CD8-positive, alpha-beta memory T cell (primary cell): ENCODE data around the gene TMA7B. TPM values are rescaled to one million over a fixed set of nuclear protein-coding genes. Genes with fewer than 3 reads are reported as not detected.

Experiments used
- CTCF ChIA-PET: fragments of 350-600 bp; sonication (Branson Sonifier 250); formaldehyde crosslinking; loops from one replicate; lab custom pipeline; 2021; ENCODE audit warnings: antibody characterized with exemption; lab: Charles Lee
- POLR2A ChIA-PET: fragments of 350-600 bp; sonication (Branson Sonifier 250); formaldehyde crosslinking; loops from one replicate; lab custom pipeline; 2021; ENCODE audit warnings: antibody characterized with exemption; lab: Charles Lee
- DNase-seq, 5 donors: peaks; one replicate each; pipeline versions ENCODE4 v3.0.0 to v3.0.0-alpha.2; 2020 to 2022; ENCODE audit warnings: mixed read lengths in 1 of 5
- H3K27ac ChIP-seq: one replicate; pipeline ENCODE4 v1.7.0; 2013; ENCODE audit warnings: low read depth, mild to moderate bottlenecking, low read length, moderate library complexity
- H3K27me3 ChIP-seq: 2 replicates; pipeline ENCODE4 v1.7.0; 2013; ENCODE audit warnings: low read length, mild to moderate bottlenecking; ENCODE audit not compliant: insufficient read depth, poor library complexity, severe bottlenecking
- H3K36me3 ChIP-seq: 2 replicates; pipeline ENCODE4 v1.7.0; 2013; ENCODE audit warnings: mild to moderate bottlenecking, low read length, moderate library complexity; ENCODE audit not compliant: insufficient read depth
- H3K4me1 ChIP-seq: 2 replicates; pipeline ENCODE4 v1.7.0; 2013; ENCODE audit warnings: mild to moderate bottlenecking, low read length, moderate library complexity; ENCODE audit not compliant: insufficient read depth
- H3K4me3 ChIP-seq: 2 replicates; pipeline ENCODE4 v1.7.0; 2013; ENCODE audit warnings: mild to moderate bottlenecking, low read length
- H3K9me3 ChIP-seq: 2 replicates; pipeline ENCODE4 v1.7.0; 2013; ENCODE audit warnings: mild to moderate bottlenecking, low read length
- H3K27ac Mint-ChIP-seq, 8 donors: one replicate each; pipeline ENCODE4 v1.8.0; 2020 to 2021; ENCODE audit warnings: mixed read lengths in 8 of 8, mild to moderate bottlenecking in 6 of 8, inconsistent platforms in 3 of 8, moderate library complexity in 3 of 8
- H3K27me3 Mint-ChIP-seq, 2 donors: one replicate each; pipeline ENCODE4 v1.8.0; 2020 to 2021; ENCODE audit warnings: mixed read lengths in 2 of 2, mild to moderate bottlenecking in 1 of 2, moderate library complexity in 1 of 2
- H3K36me3 Mint-ChIP-seq, 3 donors: one replicate each; pipeline ENCODE4 v1.8.0; 2020 to 2021; ENCODE audit warnings: mixed read lengths in 3 of 3, inconsistent platforms in 1 of 3, mild to moderate bottlenecking in 1 of 3
- H3K4me1 Mint-ChIP-seq, 3 donors: one replicate each; pipeline ENCODE4 v1.8.0; 2020 to 2021; ENCODE audit warnings: mixed read lengths in 3 of 3, inconsistent platforms in 1 of 3, mild to moderate bottlenecking in 1 of 3
- H3K4me3 Mint-ChIP-seq, 7 donors: one replicate each; pipeline ENCODE4 v1.8.0; 2020 to 2021; ENCODE audit warnings: mixed read lengths in 7 of 7, mild to moderate bottlenecking in 6 of 7, moderate library complexity in 4 of 7, inconsistent platforms in 2 of 7
- H3K9me3 Mint-ChIP-seq, 5 donors: one replicate each; pipeline ENCODE4 v1.8.0; 2020 to 2022; ENCODE audit warnings: mixed read lengths in 5 of 5, mild to moderate bottlenecking in 3 of 5, moderate library complexity in 2 of 5, inconsistent platforms in 1 of 5
- polyA plus RNA-seq: library from polyadenylated mRNA; unstranded; fragments of 300-500 nt; fragmentation: Illumina TruSeq; gene quantifications from one replicate; pipeline ENCODE4 v1.2.3, GENCODE V29; 2021
- total RNA-seq, 2 experiments: library from RNA; stranded (reverse); gene quantifications; one replicate each; pipeline ENCODE4 v1.2.3, GENCODE V29; 2021

TMA7B gene
- total and polyA plus RNA-seq, 3 experiments from 2014 or later, result 1.4 to 3.0 (median 2.0) TPM

- CTCF ChIA-PET, result no interaction called here
- H3K27me3 ChIP-seq, result no peaks in the 10 kb centered on the region
- H3K9me3 Mint-ChIP-seq, result no peaks in the 10 kb centered on the region
- H3K27ac Mint-ChIP-seq, result no peak overlapping the region
- no peak overlapping the region for H3K4me3 ChIP-seq
- H3K27me3 Mint-ChIP-seq, result peaks cover 26 to 39% of the 10 kb centered on the region in 2 donors
- no peak overlapping the region for H3K4me3 Mint-ChIP-seq
- H3K36me3 Mint-ChIP-seq, result no peaks in the 10 kb centered on the region
- peaks cover under 1 to 6% (median under 1%) of the 10 kb centered on the region in 3 donors for H3K4me1 Mint-ChIP-seq
- H3K27ac ChIP-seq, result no peak overlapping the region
- POLR2A ChIA-PET, result no interaction called here
- DNase-seq, result no peak
- H3K9me3 ChIP-seq, result no peaks in the 10 kb centered on the region
- peaks cover 2% of the 10 kb centered on the region for H3K4me1 ChIP-seq
- H3K36me3 ChIP-seq, result no peaks in the 10 kb centered on the region
Observed at GRCh38 chr22:39999144-39999757, 39.1 kb downstream of the TMA7B start.

DNA sequence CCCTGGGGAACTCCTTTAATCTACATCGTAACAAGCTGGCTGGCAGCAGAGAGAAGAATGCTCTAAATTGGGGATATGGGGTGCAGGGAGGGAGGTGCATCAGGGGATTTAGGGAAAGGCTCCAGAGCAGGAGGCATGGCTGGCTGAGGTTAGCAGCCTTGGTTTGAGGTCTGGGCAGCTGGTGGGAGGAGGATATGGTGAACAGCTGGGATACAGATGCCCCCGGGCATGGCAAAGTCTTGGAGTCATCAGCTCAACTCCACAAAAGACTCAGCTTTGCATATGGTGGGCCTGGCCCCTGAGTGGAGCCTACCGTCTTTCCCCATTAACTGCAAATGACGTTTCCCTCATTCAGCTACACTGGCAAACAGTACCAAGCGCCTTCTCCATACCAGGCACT is 40.0 kb downstream of the TMA7B start:
- Mint-ChIP-seq H3K4me3 (no peak overlapping the region), H3K27ac (peak overlapping the region in 1 of 8 donors; percentile 61), H3K36me3 (no peaks in the 10 kb centered on the region), H3K27me3 (peaks cover 24 to 37% of the 10 kb centered on the region in 2 donors), H3K9me3 (no peaks in the 10 kb centered on the region), H3K4me1 (peaks cover 0 to 4% (median 0%) of the 10 kb centered on the region in 3 donors)
- no peak overlapping the region for H3K27ac ChIP-seq
- CTCF ChIA-PET, result interaction anchor here (1.3 kb wide), 1 partner anchor 25 kb away, joined by 3 read pairs; no protein-coding TSS in a partner anchor
- H3K4me1 ChIP-seq, result no peaks in the 10 kb centered on the region
- POLR2A ChIA-PET, result no interaction called here
- DNase-seq, result no peak
- no peaks in the 10 kb centered on the region for H3K9me3 ChIP-seq
- no peaks in the 10 kb centered on the region for H3K36me3 ChIP-seq
- H3K4me3 ChIP-seq, result no peak overlapping the region
- no peaks in the 10 kb centered on the region for H3K27me3 ChIP-seq

- Histone ChIP-seq H3K9me3 (no peaks in the 10 kb centered on the region), H3K4me3 (no peak overlapping the region), H3K27me3 (no peaks in the 10 kb centered on the region), H3K27ac (no peak overlapping the region), H3K36me3 (no peaks in the 10 kb centered on the region), H3K4me1 (no peaks in the 10 kb centered on the region)
- DNase-seq, result no peak
- H3K4me3 Mint-ChIP-seq, result no peak overlapping the region
- H3K36me3 Mint-ChIP-seq, result no peaks in the 10 kb centered on the region
- CTCF ChIA-PET, result interaction anchor here (1.3 kb wide), 1 partner anchor 24 kb away, joined by 3 read pairs; no protein-coding TSS in a partner anchor
- peaks cover 0 to under 1% (median 0%) of the 10 kb centered on the region in 3 donors for H3K4me1 Mint-ChIP-seq
- POLR2A ChIA-PET, result no interaction called here
- H3K27ac Mint-ChIP-seq, result peak overlapping the region in 1 of 8 donors; percentile 33
- no peaks in the 10 kb centered on the region for H3K9me3 Mint-ChIP-seq
- H3K27me3 Mint-ChIP-seq, result peaks cover 20 to 32% of the 10 kb centered on the region in 2 donors
Observed at GRCh38 chr22:40001106-40001505, 40.9 kb downstream of the TMA7B start.

GRCh38 chr22:40001800-40002577 is 41.8 kb downstream of the TMA7B start:
- no peaks in the 10 kb centered on the region for H3K36me3 ChIP-seq
- DNase-seq, result peak in 1 of 5 donors; percentile 12
- H3K27ac Mint-ChIP-seq, result no peak overlapping the region
- no peak overlapping the region for H3K4me3 Mint-ChIP-seq
- no peaks in the 10 kb centered on the region for H3K4me1 ChIP-seq
- no peaks in the 10 kb centered on the region for H3K9me3 ChIP-seq
- no peaks in the 10 kb centered on the region for H3K4me1 Mint-ChIP-seq
- no peak overlapping the region for H3K27ac ChIP-seq
- POLR2A ChIA-PET, result no interaction called here
- no peaks in the 10 kb centered on the region for H3K9me3 Mint-ChIP-seq
- H3K27me3 Mint-ChIP-seq, result peaks cover 11 to 31% of the 10 kb centered on the region in 2 donors
- CTCF ChIA-PET, result interaction anchor here (1.5 kb wide), 1 partner anchor 23 kb away, joined by 4 read pairs; no protein-coding TSS in a partner anchor
- H3K4me3 ChIP-seq, result no peak overlapping the region
- H3K27me3 ChIP-seq, result no peaks in the 10 kb centered on the region
- H3K36me3 Mint-ChIP-seq, result no peaks in the 10 kb centered on the region

- Histone ChIP-seq H3K4me3 (no peak overlapping the region), H3K9me3 (no peaks in the 10 kb centered on the region), H3K4me1 (no peaks in the 10 kb centered on the region), H3K36me3 (no peaks in the 10 kb centered on the region), H3K27ac (no peak overlapping the region), H3K27me3 (no peaks in the 10 kb centered on the region)
- no peaks in the 10 kb centered on the region for H3K9me3 Mint-ChIP-seq
- H3K4me1 Mint-ChIP-seq, result no peaks in the 10 kb centered on the region
- POLR2A ChIA-PET, result no interaction called here
- H3K27ac Mint-ChIP-seq, result no peak overlapping the region
- DNase-seq, result no peak
- H3K27me3 Mint-ChIP-seq, result peaks cover 9 to 26% of the 10 kb centered on the region in 2 donors
- H3K4me3 Mint-ChIP-seq, result no peak overlapping the region
- no peaks in the 10 kb centered on the region for H3K36me3 Mint-ChIP-seq
- CTCF ChIA-PET, result interaction anchor here (1.5 kb wide), 1 partner anchor 22 kb away, joined by 4 read pairs; no protein-coding TSS in a partner anchor
Observed at GRCh38 chr22:40002935-40003715, 42.9 kb downstream of the TMA7B start.

DNA sequence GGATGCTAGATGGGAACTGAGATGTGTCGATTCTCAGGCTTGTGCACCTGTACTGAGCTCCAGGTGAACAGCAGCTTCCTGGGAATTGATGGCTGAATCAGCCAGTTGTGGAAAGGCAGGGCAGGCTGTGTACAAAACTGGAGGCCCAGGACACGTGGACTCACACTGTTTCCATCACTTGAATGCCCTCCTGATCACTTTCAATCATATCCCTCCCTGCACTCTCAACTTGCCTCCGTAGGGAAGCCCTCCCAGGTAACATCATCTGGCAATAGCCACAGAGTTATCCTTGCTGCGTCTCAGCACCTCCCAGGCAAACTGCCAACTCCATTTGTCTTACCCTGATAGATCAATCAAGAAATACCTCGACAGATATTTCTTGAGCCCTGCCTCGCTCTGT is 44.6 kb downstream of the TMA7B start:
- no peak for DNase-seq
- ChIA-PET CTCF (no interaction called here), POLR2A (no interaction called here)
- no peaks in the 10 kb centered on the region for H3K9me3 Mint-ChIP-seq
- H3K4me3 Mint-ChIP-seq, result no peak overlapping the region
- Histone ChIP-seq H3K4me1 (no peaks in the 10 kb centered on the region), H3K27me3 (no peaks in the 10 kb centered on the region), H3K36me3 (no peaks in the 10 kb centered on the region), H3K4me3 (no peak overlapping the region), H3K9me3 (no peaks in the 10 kb centered on the region), H3K27ac (no peak overlapping the region)
- no peaks in the 10 kb centered on the region for H3K36me3 Mint-ChIP-seq
- H3K27me3 Mint-ChIP-seq, result peaks cover 19 to 33% of the 10 kb centered on the region in 2 donors
- peaks cover 0 to 8% (median 2%) of the 10 kb centered on the region in 3 donors for H3K4me1 Mint-ChIP-seq
- peak overlapping the region in 1 of 8 donors; percentile 26 for H3K27ac Mint-ChIP-seq

- Histone ChIP-seq H3K27me3 (no peaks in the 10 kb centered on the region), H3K27ac (no peak overlapping the region), H3K4me3 (no peak overlapping the region), H3K4me1 (peaks cover 6% of the 10 kb centered on the region), H3K36me3 (no peaks in the 10 kb centered on the region), H3K9me3 (no peaks in the 10 kb centered on the region)
- H3K4me3 Mint-ChIP-seq, result no peak overlapping the region
- H3K27ac Mint-ChIP-seq, result peak overlapping the region in 1 of 8 donors; percentile 70
- no peaks in the 10 kb centered on the region for H3K9me3 Mint-ChIP-seq
- ChIA-PET CTCF (interaction anchor here (1.0 kb wide), 1 partner anchor 472 kb away, joined by 3 read pairs; no protein-coding TSS in a partner anchor), POLR2A (interaction anchor here (0.7 kb wide), 1 partner anchor 1037 kb away, joined by 3 read pairs; no protein-coding TSS in a partner anchor)
- no peak for DNase-seq
- H3K27me3 Mint-ChIP-seq, result peaks cover 12 to 41% of the 10 kb centered on the region in 2 donors
- peaks cover 0 to 12% (median 4%) of the 10 kb centered on the region in 3 donors for H3K4me1 Mint-ChIP-seq
- no peaks in the 10 kb centered on the region for H3K36me3 Mint-ChIP-seq
Observed at GRCh38 chr22:40006641-40007040, 46.4 kb downstream of the TMA7B start.
